Measurements from ENCODE around the gene KIR2DL1.

KIR2DL1 gene

DNA sequence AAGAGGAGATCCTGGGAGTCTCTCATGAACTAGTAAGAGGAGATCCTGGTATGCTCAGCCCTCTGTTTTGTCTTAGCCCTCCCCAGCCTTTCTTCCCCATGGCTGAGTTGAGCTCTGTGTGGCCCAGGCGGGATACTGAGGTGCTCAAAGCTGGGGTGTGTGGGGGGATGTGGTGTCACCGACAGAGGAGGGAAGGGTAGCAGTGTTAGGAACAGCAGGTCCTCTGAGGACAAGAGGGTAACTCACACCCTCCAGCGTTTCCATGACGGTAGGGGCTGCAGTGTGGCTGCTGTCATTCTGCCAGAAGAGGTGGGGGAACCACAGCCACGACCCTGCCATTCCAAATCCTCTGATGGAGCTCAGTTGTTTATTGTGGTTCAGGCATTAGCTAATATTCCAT lies 34.5 kb downstream of the KIR2DL1 start:
- TF ChIP-seq POLR2AphosphoS5 (IDR thresholded peaks at IDR 0.05; ENCODE audit: low read depth, low read length) (no peak), FOXP2 (optimal IDR thresholded peaks at IDR 0.05; ENCODE audit: borderline replicate concordance, extremely low read depth, extremely low read length, insufficient read depth) (no peak), TAF1 (IDR thresholded peaks at IDR 0.05; ENCODE audit: borderline replicate concordance, insufficient read depth, low read length) (no peak), SIN3A (IDR thresholded peaks at IDR 0.05; ENCODE audit: borderline replicate concordance, insufficient read depth, low read length) (no peak)
- TF ChIP-seq, protein P1, sequence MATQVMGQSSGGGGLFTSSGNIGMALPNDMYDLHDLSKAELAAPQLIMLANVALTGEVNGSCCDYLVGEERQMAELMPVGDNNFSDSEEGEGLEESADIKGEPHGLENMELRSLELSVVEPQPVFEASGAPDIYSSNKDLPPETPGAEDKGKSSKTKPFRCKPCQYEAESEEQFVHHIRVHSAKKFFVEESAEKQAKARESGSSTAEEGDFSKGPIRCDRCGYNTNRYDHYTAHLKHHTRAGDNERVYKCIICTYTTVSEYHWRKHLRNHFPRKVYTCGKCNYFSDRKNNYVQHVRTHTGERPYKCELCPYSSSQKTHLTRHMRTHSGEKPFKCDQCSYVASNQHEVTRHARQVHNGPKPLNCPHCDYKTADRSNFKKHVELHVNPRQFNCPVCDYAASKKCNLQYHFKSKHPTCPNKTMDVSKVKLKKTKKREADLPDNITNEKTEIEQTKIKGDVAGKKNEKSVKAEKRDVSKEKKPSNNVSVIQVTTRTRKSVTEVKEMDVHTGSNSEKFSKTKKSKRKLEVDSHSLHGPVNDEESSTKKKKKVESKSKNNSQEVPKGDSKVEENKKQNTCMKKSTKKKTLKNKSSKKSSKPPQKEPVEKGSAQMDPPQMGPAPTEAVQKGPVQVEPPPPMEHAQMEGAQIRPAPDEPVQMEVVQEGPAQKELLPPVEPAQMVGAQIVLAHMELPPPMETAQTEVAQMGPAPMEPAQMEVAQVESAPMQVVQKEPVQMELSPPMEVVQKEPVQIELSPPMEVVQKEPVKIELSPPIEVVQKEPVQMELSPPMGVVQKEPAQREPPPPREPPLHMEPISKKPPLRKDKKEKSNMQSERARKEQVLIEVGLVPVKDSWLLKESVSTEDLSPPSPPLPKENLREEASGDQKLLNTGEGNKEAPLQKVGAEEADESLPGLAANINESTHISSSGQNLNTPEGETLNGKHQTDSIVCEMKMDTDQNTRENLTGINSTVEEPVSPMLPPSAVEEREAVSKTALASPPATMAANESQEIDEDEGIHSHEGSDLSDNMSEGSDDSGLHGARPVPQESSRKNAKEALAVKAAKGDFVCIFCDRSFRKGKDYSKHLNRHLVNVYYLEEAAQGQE (IDR thresholded peaks at IDR 0.05; ENCODE audit: insufficient read depth in 1 of 2, low read depth in 2 of 2, low read length in 2 of 2): no peak

DNA sequence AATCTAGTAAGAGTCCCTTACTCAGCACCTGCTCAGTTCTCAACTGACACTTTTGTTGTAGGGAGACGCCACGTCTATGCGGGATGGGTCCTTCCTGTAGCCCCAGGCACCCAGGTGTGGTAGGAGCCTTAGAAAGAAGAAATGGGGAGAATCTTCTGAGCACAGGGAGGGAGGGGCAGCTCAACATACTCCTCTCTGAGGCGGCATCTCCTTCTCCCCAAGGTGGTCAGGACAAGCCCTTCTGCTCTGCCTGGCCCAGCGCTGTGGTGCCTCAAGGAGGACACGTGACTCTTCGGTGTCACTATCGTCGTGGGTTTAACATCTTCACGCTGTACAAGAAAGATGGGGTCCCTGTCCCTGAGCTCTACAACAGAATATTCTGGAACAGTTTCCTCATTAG lies 35.0 kb downstream of the KIR2DL1 start:
- TF ChIP-seq TAF1 (IDR thresholded peaks at IDR 0.05; ENCODE audit: borderline replicate concordance, insufficient read depth, low read length) (no peak), SIN3A (IDR thresholded peaks at IDR 0.05; ENCODE audit: borderline replicate concordance, insufficient read depth, low read length) (no peak), POLR2AphosphoS5 (IDR thresholded peaks at IDR 0.05; ENCODE audit: low read depth, low read length) (no peak), FOXP2 (optimal IDR thresholded peaks at IDR 0.05; ENCODE audit: borderline replicate concordance, extremely low read depth, extremely low read length, insufficient read depth) (no peak)
- TF ChIP-seq, protein P1 (IDR thresholded peaks at IDR 0.05; ENCODE audit: insufficient read depth in 1 of 2, low read depth in 2 of 2, low read length in 2 of 2): no peak

DNA sequence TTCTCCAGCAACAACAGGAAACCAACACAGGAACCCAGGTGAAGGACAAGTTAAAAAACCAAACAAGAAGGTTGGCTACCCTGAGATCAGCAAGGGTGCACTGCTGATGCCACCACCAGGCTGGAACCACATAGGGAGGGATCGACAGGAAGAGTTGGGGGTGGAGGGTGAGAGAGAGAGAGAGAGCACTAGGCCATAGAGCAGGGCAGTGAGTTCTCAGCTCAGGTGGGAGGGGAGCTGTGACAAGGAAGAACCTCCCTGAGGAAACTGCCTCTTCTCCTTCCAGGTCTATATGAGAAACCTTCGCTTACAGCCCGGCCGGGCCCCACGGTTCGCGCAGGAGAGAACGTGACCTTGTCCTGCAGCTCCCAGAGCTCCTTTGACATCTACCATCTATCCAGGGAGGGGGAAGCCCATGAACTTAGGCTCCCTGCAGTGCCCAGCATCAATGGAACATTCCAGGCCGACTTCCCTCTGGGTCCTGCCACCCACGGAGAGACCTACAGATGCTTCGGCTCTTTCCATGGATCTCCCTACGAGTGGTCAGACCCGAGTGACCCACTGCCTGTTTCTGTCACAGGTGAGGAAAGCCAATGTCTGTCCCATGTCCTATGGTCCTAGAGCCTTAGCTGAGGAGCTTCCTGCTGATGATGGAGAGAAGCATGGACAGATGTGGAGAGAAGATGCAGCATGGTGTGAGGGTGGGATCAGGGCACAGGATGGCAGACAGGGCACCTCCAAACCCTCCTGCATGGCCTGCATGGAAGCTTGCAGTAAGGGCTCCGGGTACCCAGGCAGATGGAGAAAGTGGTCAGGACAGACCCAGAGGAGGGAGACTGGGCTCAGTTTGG lies 36.3 kb downstream of the KIR2DL1 start:
- TF ChIP-seq, protein P1 (IDR thresholded peaks at IDR 0.05; ENCODE audit: insufficient read depth in 1 of 2, low read depth in 2 of 2, low read length in 2 of 2): no peak
- TF ChIP-seq TAF1 (IDR thresholded peaks at IDR 0.05; ENCODE audit: borderline replicate concordance, insufficient read depth, low read length) (no peak), POLR2AphosphoS5 (IDR thresholded peaks at IDR 0.05; ENCODE audit: low read depth, low read length) (no peak), SIN3A (IDR thresholded peaks at IDR 0.05; ENCODE audit: borderline replicate concordance, insufficient read depth, low read length) (no peak), FOXP2 (optimal IDR thresholded peaks at IDR 0.05; ENCODE audit: borderline replicate concordance, extremely low read depth, extremely low read length, insufficient read depth) (no peak)

DNA sequence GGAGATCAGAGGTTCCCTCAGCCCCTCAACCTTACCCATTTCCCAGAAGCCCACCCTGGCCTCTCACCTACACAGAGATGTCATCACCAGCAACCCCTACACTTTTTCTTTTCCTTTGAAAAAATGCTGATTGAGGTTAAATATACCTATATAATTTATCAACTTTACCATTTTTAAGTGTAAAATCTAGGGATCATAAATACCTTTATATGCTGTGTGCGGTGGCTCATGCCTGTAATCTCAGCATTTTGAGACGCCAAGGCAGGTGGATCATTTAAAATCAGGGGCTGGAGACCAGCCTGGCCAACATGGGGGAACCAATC lies 36.9 kb downstream of the KIR2DL1 start:
- TF ChIP-seq SIN3A (IDR thresholded peaks at IDR 0.05; ENCODE audit: borderline replicate concordance, insufficient read depth, low read length) (no peak), FOXP2 (optimal IDR thresholded peaks at IDR 0.05; ENCODE audit: borderline replicate concordance, extremely low read depth, extremely low read length, insufficient read depth) (no peak), POLR2AphosphoS5 (IDR thresholded peaks at IDR 0.05; ENCODE audit: low read depth, low read length) (no peak), TAF1 (IDR thresholded peaks at IDR 0.05; ENCODE audit: borderline replicate concordance, insufficient read depth, low read length) (no peak)
- TF ChIP-seq, protein P1 (IDR thresholded peaks at IDR 0.05; ENCODE audit: insufficient read depth in 1 of 2, low read depth in 2 of 2, low read length in 2 of 2): no peak

Measured in PFSK-1 (cell line).